SK-N-SH treated with all-trans-retinoic acid at 6 μM for 48 hours (cell line): ENCODE data around the gene ERFE.

Source experiments
- ATAC-seq: fragments of 200-7000 bp; cut with Tn5 transposase; 3 replicates; pipeline ENCODE4 v1.9.1; 2020; ENCODE audit warnings: mild to moderate bottlenecking, moderate library complexity
- ARNTL ChIP-seq: fragments of 450-650 bp; formaldehyde crosslinking; IDR thresholded peaks from 2 replicates; pipeline ENCODE4 v1.5.0; 2020; ENCODE audit warnings: low read depth, mild to moderate bottlenecking, moderate library complexity, borderline replicate concordance
- BACH2 ChIP-seq: fragments of 250-450 bp; sonication (Bioruptor Pico); IDR thresholded peaks from 2 replicates; pipeline ENCODE4 v1.9.0; 2021; ENCODE audit warnings: mild to moderate bottlenecking, borderline replicate concordance
- CSDC2 ChIP-seq: fragments of 250-450 bp; sonication (Bioruptor Pico); IDR thresholded peaks from 2 replicates; pipeline ENCODE4 v1.5.0; 2020; ENCODE audit warnings: mild to moderate bottlenecking, moderate library complexity
- ESRRG ChIP-seq: fragments of 250-450 bp; sonication (Bioruptor Pico); IDR thresholded peaks from 2 replicates; pipeline ENCODE4 v1.6.1; 2021; ENCODE audit warnings: mild to moderate bottlenecking
- GLIS3 ChIP-seq: fragments of 250-450 bp; sonication (Bioruptor Pico); IDR thresholded peaks from 2 replicates; pipeline ENCODE4 v1.5.0; 2020; ENCODE audit warnings: mild to moderate bottlenecking, moderate library complexity
- ISL1 ChIP-seq: fragments of 250-450 bp; sonication (Bioruptor Pico); IDR thresholded peaks from 2 replicates; pipeline ENCODE4 v2.1.2; 2022; ENCODE audit warnings: mild to moderate bottlenecking, moderate library complexity
- OSR1 ChIP-seq: fragments of 250-450 bp; sonication (Bioruptor Pico); IDR thresholded peaks from 2 replicates; pipeline ENCODE4 v1.8.0; 2022; ENCODE audit warnings: moderate library complexity, mild to moderate bottlenecking, inconsistent platforms
- PPARA ChIP-seq: fragments of 250-450 bp; sonication (Bioruptor Pico); IDR thresholded peaks from 2 replicates; pipeline ENCODE4 v1.5.0; 2020; ENCODE audit warnings: mild to moderate bottlenecking, borderline replicate concordance
- RARB ChIP-seq: fragments of 250-450 bp; sonication (Bioruptor Pico); IDR thresholded peaks from 2 replicates; pipeline ENCODE4 v1.8.0; 2021; ENCODE audit warnings: mild to moderate bottlenecking, moderate library complexity
- TCF4 ChIP-seq: fragments of 250-450 bp; sonication (Bioruptor Pico); IDR thresholded peaks from 2 replicates; pipeline ENCODE4 v1.8.0; 2021; ENCODE audit warnings: mild to moderate bottlenecking, moderate library complexity, borderline replicate concordance
- TOX ChIP-seq: fragments of 250-450 bp; sonication (Bioruptor Pico); IDR thresholded peaks from 2 replicates; pipeline ENCODE4 v1.8.0; 2021; ENCODE audit warnings: mild to moderate bottlenecking, moderate library complexity, borderline replicate concordance
- ZC3H10 ChIP-seq: fragments of 250-450 bp; sonication (Bioruptor Pico); IDR thresholded peaks from 2 replicates; pipeline ENCODE4 v1.5.1; 2021; ENCODE audit warnings: mild to moderate bottlenecking, moderate library complexity
- ZFP3 ChIP-seq: fragments of 250-450 bp; sonication (Bioruptor Pico); IDR thresholded peaks from 2 replicates; pipeline ENCODE4 v1.5.0; 2020; ENCODE audit warnings: mild to moderate bottlenecking, moderate library complexity
- ZFP30 ChIP-seq: fragments of 450-650 bp; formaldehyde crosslinking; IDR thresholded peaks from 2 replicates; pipeline ENCODE4 v1.5.0; 2022; ENCODE audit warnings: mild to moderate bottlenecking, moderate library complexity
- ZNF565 ChIP-seq: fragments of 450-650 bp; formaldehyde crosslinking; conservative IDR thresholded peaks from 2 replicates; pipeline ENCODE4 v1.5.0; 2020; ENCODE audit warnings: low read depth, mild to moderate bottlenecking, moderate library complexity
- ZNF70 ChIP-seq: fragments of 450-650 bp; formaldehyde crosslinking; IDR thresholded peaks from 2 replicates; pipeline ENCODE4 v1.5.0; 2020; ENCODE audit warnings: mild to moderate bottlenecking, moderate library complexity
- ZNF8 ChIP-seq: fragments of 450-650 bp; formaldehyde crosslinking; IDR thresholded peaks from 2 replicates; pipeline ENCODE4 v1.5.0; 2020; ENCODE audit warnings: mild to moderate bottlenecking, moderate library complexity
- TF ChIP-seq, protein P1 (sequence below): fragments of 250-450 bp; sonication (Bioruptor Pico); IDR thresholded peaks from 2 replicates; pipeline ENCODE4 v1.5.0; 2020; ENCODE audit warnings: mild to moderate bottlenecking, moderate library complexity
- TF ChIP-seq, protein P2 (sequence below): fragments of 250-450 bp; sonication (Bioruptor Pico); IDR thresholded peaks from 2 replicates; pipeline ENCODE4 v1.5.1; 2020; ENCODE audit warnings: low read depth, mild to moderate bottlenecking, moderate library complexity
- TF ChIP-seq, protein P3 (sequence below): fragments of 250-450 bp; sonication (Bioruptor Pico); IDR thresholded peaks from 2 replicates; pipeline ENCODE4 v1.5.1; 2021; ENCODE audit warnings: mild to moderate bottlenecking, moderate library complexity

ERFE gene

GRCh38 chr2:238145851-238146250 is 12.9 kb upstream of the ERFE start:
- no peak for ATAC-seq
- TF ChIP-seq OSR1 (CRISPR knock-in tag) (no peak), PPARA (CRISPR knock-in tag) (no peak), ZFP3 (CRISPR knock-in tag) (no peak), ZNF70 (no peak), ZC3H10 (no peak), ZNF8 (CRISPR knock-in tag) (no peak)
- TF ChIP-seq, protein P1, sequence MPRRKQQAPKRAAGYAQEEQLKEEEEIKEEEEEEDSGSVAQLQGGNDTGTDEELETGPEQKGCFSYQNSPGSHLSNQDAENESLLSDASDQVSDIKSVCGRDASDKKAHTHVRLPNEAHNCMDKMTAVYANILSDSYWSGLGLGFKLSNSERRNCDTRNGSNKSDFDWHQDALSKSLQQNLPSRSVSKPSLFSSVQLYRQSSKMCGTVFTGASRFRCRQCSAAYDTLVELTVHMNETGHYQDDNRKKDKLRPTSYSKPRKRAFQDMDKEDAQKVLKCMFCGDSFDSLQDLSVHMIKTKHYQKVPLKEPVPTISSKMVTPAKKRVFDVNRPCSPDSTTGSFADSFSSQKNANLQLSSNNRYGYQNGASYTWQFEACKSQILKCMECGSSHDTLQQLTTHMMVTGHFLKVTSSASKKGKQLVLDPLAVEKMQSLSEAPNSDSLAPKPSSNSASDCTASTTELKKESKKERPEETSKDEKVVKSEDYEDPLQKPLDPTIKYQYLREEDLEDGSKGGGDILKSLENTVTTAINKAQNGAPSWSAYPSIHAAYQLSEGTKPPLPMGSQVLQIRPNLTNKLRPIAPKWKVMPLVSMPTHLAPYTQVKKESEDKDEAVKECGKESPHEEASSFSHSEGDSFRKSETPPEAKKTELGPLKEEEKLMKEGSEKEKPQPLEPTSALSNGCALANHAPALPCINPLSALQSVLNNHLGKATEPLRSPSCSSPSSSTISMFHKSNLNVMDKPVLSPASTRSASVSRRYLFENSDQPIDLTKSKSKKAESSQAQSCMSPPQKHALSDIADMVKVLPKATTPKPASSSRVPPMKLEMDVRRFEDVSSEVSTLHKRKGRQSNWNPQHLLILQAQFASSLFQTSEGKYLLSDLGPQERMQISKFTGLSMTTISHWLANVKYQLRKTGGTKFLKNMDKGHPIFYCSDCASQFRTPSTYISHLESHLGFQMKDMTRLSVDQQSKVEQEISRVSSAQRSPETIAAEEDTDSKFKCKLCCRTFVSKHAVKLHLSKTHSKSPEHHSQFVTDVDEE (CRISPR knock-in tag), result no peak

DNA sequence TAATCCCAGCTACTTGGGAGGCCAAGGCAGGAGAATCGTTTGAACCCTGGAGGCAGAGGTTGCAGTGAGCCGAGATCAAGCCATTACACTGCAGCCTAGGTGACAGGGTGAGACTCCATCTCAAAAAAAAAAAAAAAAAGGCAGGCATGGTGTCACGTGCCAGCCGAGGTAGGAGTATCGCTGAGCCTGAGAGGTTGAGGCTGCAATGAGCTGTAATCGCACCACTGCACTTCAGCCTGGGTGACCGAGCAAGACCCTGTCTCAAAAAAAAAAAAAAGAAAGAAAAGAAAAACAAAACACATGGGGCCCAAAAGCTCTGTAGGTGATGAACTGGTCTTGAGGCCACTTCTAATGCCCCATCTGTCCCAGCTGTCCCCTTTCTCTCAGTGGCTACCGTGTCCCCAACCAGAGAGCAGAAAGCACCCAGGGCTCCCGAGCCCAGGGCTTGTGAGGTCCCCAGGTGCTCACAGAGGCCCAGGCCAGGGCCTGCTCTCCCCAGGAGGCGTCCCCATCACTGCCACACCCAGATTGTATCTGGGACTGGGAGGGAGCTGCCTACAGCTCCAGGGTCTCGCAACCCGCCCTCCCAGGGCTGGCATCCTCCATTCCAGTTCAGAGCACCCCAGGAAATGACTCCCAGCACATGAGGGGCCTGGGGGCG is 11.8 kb upstream of the ERFE start:
- TF ChIP-seq ZNF8 (CRISPR knock-in tag) (no peak), BACH2 (no peak), RARB (CRISPR knock-in tag) (no peak), ZFP3 (CRISPR knock-in tag) (no peak), TCF4 (no peak), ARNTL (no peak), TOX (CRISPR knock-in tag) (no peak), ISL1 (CRISPR knock-in tag) (no peak), GLIS3 (CRISPR knock-in tag) (no peak)
- TF ChIP-seq, protein P2, sequence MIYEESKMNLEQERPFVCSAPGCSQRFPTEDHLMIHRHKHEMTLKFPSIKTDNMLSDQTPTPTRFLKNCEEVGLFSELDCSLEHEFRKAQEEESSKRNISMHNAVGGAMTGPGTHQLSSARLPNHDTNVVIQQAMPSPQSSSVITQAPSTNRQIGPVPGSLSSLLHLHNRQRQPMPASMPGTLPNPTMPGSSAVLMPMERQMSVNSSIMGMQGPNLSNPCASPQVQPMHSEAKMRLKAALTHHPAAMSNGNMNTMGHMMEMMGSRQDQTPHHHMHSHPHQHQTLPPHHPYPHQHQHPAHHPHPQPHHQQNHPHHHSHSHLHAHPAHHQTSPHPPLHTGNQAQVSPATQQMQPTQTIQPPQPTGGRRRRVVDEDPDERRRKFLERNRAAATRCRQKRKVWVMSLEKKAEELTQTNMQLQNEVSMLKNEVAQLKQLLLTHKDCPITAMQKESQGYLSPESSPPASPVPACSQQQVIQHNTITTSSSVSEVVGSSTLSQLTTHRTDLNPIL, result no peak
- TF ChIP-seq, protein P1 (CRISPR knock-in tag), result no peak
- TF ChIP-seq, protein P3, sequence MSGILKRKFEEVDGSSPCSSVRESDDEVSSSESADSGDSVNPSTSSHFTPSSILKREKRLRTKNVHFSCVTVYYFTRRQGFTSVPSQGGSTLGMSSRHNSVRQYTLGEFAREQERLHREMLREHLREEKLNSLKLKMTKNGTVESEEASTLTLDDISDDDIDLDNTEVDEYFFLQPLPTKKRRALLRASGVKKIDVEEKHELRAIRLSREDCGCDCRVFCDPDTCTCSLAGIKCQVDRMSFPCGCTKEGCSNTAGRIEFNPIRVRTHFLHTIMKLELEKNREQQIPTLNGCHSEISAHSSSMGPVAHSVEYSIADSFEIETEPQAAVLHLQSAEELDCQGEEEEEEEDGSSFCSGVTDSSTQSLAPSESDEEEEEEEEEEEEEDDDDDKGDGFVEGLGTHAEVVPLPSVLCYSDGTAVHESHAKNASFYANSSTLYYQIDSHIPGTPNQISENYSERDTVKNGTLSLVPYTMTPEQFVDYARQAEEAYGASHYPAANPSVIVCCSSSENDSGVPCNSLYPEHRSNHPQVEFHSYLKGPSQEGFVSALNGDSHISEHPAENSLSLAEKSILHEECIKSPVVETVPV (CRISPR knock-in tag), result no peak
- no peak for ATAC-seq

DNA sequence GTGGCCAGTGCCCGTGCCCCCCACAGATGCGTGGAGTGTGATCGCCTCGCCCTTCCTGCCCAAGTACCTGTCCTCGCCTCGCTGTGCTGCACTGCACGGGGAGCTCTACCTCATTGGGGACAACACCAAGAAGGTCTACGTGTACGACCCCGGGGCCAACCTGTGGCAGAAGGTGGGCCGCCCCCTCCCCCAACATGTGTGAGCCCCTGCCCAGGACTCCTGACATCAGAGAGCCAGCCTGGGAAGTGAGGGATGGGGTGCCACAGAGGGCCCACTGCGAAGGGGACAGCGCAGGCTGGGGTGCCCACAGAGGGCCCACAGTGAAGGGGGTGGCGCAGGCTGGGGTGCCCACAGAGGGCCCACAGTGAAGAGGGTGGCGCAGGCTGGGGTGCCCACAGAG is 9.8 kb upstream of the ERFE start:
- TF ChIP-seq ISL1 (CRISPR knock-in tag) (no peak), ZC3H10 (no peak), RARB (CRISPR knock-in tag) (no peak), TCF4 (no peak), ZFP30 (no peak)
- ATAC-seq, result no peak

GRCh38 chr2:238149841-238150572 is 8.8 kb upstream of the ERFE start:
- no peak for ATAC-seq
- TF ChIP-seq RARB (CRISPR knock-in tag), result no peak
- no peak for TF ChIP-seq BACH2
- TF ChIP-seq, protein P1 (CRISPR knock-in tag), result no peak
- TF ChIP-seq PPARA (CRISPR knock-in tag), result no peak
- TF ChIP-seq ZC3H10, result no peak
- TF ChIP-seq ARNTL, result no peak
- TF ChIP-seq ZNF565 (CRISPR knock-in tag), result no peak
- TF ChIP-seq, protein P2, result no peak
- TF ChIP-seq ESRRG (CRISPR knock-in tag), result no peak
- TF ChIP-seq TCF4, result no peak
- TF ChIP-seq CSDC2 (CRISPR knock-in tag), result no peak
